ENCODE data around the gene CSTF2T. TPM values are rescaled to one million over a fixed set of nuclear protein-coding genes. Genes with fewer than 3 reads are reported as not detected.

CSTF2T gene
- 16.4 to 18.9 TPM (median 17.1 TPM) in 5 replicates for total RNA-seq (2022; extraction: Qiagen RNA extraction; ENCODE audit: low read depth)

GRCh38 chr10:51699475-51700227 is at the start of gene CSTF2T:
Gene CSTF2T (minus strand): TSS chr10:51699595. CDS start chr10:51699549, 46 bp downstream.

